Nephron (organoid): ENCODE results near the gene PAPOLB.

Source experiments
- H3K27ac Mint-ChIP-seq, 3 experiments: 2 replicates each; pipeline ENCODE4 v1.8.0; 2020; ENCODE audit warnings: mixed read lengths in 3 of 3, mild to moderate bottlenecking in 2 of 3, moderate library complexity in 1 of 3
- H3K27me3 Mint-ChIP-seq: 2 replicates; pipeline ENCODE4 v1.8.0; 2021; ENCODE audit warnings: low read depth, mild to moderate bottlenecking, moderate library complexity, mixed read lengths
- H3K36me3 Mint-ChIP-seq: 2 replicates; pipeline ENCODE4 v1.8.0; 2020; ENCODE audit warnings: low read depth, mixed read lengths
- H3K4me1 Mint-ChIP-seq: 2 replicates; pipeline ENCODE4 v1.8.0; 2020; ENCODE audit warnings: mixed read lengths
- H3K4me3 Mint-ChIP-seq, 3 experiments: 2 replicates each; pipeline ENCODE4 v1.8.0; 2020; ENCODE audit warnings: mild to moderate bottlenecking in 3 of 3, mixed read lengths in 3 of 3, moderate library complexity in 2 of 3
- H3K9me3 Mint-ChIP-seq: 2 replicates; pipeline ENCODE4 v1.8.0; 2020; ENCODE audit warnings: mixed read lengths
- CTCF ChIP-seq, 3 experiments: fragments of 200-600 bp; sonication (generic); IDR thresholded peaks; one replicate each; pipeline ENCODE4 v1.5.0; 2021; ENCODE audit warnings: antibody characterized with exemption in 3 of 3; ENCODE audit not compliant: unreplicated experiment in 3 of 3

PAPOLB gene

GRCh38 chr7:4837041-4837802 is 24.6 kb downstream of the PAPOLB start:
- Mint-ChIP-seq H3K4me3 (peak overlapping the region in 1 of 3 experiments; percentile 14), H3K9me3 (no peaks in the 10 kb centered on the region), H3K27me3 (peaks cover 10% of the 10 kb centered on the region), H3K36me3 (no peaks in the 10 kb centered on the region), H3K27ac (peak overlapping the region; percentile 9 to 43 (median 11)), H3K4me1 (peaks cover 6% of the 10 kb centered on the region)
- TF ChIP-seq CTCF (IDR thresholded peaks at IDR 0.05; ENCODE audit: unreplicated experiment in 3 of 3) = no peak

GRCh38 chr7:4836206-4836661 is 25.6 kb downstream of the PAPOLB start:
- no peaks in the 10 kb centered on the region for H3K36me3 Mint-ChIP-seq
- no peak overlapping the region for H3K4me3 Mint-ChIP-seq
- H3K9me3 Mint-ChIP-seq = no peaks in the 10 kb centered on the region
- H3K27ac Mint-ChIP-seq = no peak overlapping the region
- peaks cover 10% of the 10 kb centered on the region for H3K27me3 Mint-ChIP-seq
- peaks cover 6% of the 10 kb centered on the region for H3K4me1 Mint-ChIP-seq
- TF ChIP-seq CTCF (IDR thresholded peaks at IDR 0.05; ENCODE audit: unreplicated experiment in 3 of 3) = no peak

DNA sequence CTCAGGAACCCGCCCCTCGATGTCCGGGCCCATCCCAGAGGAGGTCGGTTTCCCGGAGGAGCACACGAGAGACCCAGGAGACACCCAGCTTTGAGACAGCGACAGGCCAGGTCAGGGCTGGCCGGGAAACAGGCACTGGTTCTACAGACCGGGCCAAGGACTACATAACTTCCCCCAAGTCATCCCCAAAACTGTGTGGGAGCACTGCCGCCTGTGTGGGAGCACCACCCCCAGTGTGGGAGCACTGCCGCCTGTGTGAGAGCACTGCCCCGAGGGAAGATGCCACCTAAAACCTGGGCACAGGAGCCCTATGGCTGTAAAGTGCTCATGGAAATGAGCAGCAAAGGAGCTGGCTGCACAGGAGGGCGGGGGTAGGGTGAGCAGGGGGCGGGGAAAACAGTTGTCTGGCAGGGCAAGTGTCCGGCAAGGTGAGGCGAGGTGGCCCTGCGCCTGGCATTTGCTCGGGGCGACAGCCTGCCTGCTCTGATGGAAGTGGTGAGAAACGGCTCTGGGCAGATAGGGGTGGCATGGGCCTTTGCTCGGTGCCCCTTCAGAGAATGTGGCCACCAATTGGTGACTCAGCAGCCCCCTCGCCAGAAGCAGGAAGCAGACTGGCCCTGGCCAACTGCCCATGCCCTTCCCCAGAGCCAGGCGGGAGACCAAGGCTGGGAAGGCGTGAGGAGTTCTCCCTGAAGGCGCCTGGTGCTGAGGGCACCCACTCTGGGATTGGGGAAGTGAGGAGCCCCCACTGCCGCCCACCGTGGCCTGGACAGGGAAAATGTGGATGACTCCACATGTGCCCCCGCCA is 26.2 kb downstream of the PAPOLB start:
- H3K27me3 Mint-ChIP-seq = peaks cover 10% of the 10 kb centered on the region
- H3K27ac Mint-ChIP-seq = no peak overlapping the region
- no peak for TF ChIP-seq CTCF (IDR thresholded peaks at IDR 0.05; ENCODE audit: unreplicated experiment in 3 of 3)
- H3K9me3 Mint-ChIP-seq = no peaks in the 10 kb centered on the region
- H3K36me3 Mint-ChIP-seq = no peaks in the 10 kb centered on the region
- peaks cover 6% of the 10 kb centered on the region for H3K4me1 Mint-ChIP-seq
- no peak overlapping the region for H3K4me3 Mint-ChIP-seq

DNA sequence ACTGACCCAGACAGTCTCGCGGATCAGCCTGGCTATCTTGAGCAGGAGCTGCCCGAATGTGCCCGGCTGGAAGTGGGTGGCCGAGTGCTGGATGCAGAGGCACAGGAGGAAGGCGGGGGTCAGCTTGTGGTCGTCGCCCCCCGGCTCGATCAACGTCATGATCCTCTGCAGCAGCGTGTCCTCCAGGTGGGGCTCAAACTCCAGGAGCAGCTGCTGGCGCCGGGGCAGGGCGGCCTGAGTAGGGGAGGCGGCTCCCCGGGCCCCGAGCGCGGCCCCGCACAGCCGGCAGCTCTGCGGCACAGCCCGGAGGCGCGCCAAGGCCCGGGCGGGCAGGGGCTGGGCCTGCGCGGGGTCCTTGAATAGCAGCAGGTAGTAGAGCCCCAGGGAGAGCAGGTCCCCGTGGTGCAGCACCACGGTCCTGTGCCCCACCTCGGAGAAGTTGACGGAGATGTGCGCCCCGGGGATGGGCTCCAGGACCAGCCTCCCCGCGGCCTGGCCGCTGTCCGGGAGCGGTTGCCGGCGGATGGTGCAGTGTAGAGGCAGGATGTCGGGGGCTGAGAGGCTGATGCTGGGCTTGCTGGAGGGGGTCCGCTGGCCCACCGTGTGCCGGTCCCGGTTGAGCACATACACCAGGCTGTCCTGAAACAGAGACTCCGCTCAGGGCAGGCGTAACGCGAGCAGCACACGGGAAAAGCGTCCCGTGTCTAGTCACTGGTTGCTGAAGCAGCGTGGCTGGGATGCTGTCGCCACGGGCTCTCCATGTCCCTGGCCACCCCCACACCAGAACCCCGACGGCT is 27.0 kb downstream of the PAPOLB start:
- Mint-ChIP-seq H3K4me3 (no peak overlapping the region), H3K36me3 (no peaks in the 10 kb centered on the region), H3K27me3 (peaks cover 10% of the 10 kb centered on the region), H3K27ac (no peak overlapping the region), H3K9me3 (no peaks in the 10 kb centered on the region), H3K4me1 (peaks cover 6% of the 10 kb centered on the region)
- TF ChIP-seq CTCF (IDR thresholded peaks at IDR 0.05; ENCODE audit: unreplicated experiment in 3 of 3) = no peak

- Mint-ChIP-seq H3K9me3 (no peaks in the 10 kb centered on the region), H3K4me1 (peaks cover 6% of the 10 kb centered on the region), H3K36me3 (no peaks in the 10 kb centered on the region), H3K27me3 (peaks cover 10% of the 10 kb centered on the region), H3K4me3 (no peak overlapping the region), H3K27ac (no peak overlapping the region)
- TF ChIP-seq CTCF (IDR thresholded peaks at IDR 0.05; ENCODE audit: unreplicated experiment in 3 of 3) = no peak
Observed at GRCh38 chr7:4833691-4834600, 27.9 kb downstream of the PAPOLB start.
